NCI-H128 (cell line): ENCODE data around the gene SYT1.

ENCODE experiments used
- DNase-seq: peaks from one replicate; lab custom pipeline; 2025; ENCODE audit not compliant: unreplicated experiment; lab: John Stamatoyannopoulos, UW

SYT1 gene

GRCh38 chr12:79055926-79056674 is 191.5 kb downstream of the SYT1 start:
- no peak for DNase-seq

DNA sequence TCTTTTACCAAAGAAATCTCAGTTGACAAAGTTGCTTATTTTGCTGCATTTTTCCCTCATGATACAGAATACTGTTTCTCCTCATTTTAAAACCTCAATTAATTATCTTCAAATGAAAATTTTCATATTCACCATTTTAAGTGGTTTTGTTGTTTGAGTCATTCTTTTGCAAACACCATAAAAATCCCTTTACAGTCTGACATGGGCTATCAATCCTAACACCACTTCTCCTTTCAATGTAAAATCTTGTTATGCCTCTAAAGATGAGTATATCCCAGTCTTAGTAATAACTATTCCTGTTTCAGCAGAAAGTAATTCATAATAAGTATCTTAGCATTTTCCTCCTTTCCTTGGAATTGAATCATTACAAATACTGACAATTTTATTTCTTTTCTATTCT is 192.2 kb downstream of the SYT1 start:
- DNase-seq = no peak

GRCh38 chr12:79057540-79057939 is 193.0 kb downstream of the SYT1 start:
- DNase-seq = no peak

GRCh38 chr12:79058342-79058741 is 193.8 kb downstream of the SYT1 start:
- DNase-seq = no peak

DNA sequence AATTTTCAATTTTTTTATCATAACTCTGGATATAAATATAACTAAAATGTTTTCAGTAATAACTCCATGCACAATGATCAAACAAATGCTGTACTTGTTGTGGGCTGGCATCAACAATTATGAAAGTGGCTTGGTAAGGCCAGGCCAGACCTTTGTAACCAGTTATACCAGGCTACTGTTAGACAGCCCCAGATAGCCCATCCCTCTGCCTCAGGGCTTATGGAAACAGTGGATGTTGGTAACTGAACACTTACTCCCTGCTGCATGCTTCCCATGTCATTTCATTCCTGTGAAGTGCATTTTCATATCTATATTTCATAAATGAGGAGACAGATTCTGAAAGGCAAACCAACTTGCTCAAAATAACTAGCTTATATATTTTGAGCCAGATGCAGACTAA is 195.0 kb downstream of the SYT1 start:
- DNase-seq = no peak

DNA sequence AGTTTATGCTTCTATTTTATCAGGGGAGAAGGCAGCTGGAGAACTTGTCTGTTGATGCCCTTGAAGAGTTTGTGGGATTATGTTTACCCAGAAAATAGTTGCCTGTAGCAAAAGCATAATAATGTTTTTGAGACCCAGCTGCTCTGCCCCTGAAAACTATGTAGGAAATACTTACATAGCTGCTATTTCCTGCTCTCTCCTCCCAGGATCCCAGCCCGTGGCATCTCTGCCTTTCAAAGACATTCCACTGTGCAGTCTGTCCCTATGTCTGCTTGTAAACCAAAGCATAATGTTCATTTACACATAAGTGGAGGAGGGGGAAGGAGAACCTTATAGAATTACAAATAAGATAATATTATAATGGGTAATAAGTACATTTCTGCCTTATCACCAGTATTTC is 198.7 kb downstream of the SYT1 start:
- no peak for DNase-seq

DNA sequence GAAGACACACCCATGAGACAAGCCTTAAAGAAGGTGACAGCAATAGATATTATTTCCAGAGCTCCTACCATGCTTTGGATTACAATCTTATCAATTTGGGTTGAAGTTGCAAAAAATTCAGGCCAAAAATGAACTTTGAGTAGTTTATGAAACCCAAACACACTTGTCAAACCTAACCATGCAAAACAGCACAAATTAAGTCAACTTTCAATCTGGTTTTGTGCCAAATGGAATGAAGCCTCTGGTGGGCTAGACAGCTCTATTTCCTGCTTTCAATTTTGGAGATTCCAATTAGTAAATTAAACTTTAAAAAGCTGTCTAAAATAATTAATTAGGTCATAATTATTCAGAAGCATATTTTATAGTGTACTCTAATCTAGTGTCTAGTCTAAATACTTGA is 203.4 kb downstream of the SYT1 start:
- DNase-seq = no peak

GRCh38 chr12:79069009-79069408 is 204.4 kb downstream of the SYT1 start:
- DNase-seq = no peak

GRCh38 chr12:79071498-79071897 is 206.9 kb downstream of the SYT1 start:
- no peak for DNase-seq

DNA sequence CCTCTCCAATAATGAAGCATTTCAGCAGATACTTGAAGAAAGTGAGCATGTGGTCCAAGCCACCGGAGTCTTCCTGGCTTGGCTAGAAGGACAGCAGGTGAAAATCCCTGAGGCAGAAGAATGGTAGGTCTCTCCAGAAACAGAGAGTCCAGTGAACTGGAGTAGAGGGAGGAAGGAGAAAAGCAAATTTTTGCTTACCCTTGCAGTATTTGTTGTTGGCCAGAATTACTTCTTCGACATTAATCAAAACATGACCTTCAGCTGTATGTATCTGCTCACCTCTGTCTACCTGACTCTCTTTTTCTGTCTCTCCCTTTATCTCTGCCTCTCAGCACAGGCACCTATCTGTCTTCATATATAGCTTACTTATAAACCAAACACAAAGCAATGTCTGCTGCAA is 208.9 kb downstream of the SYT1 start:
- DNase-seq = no peak

DNA sequence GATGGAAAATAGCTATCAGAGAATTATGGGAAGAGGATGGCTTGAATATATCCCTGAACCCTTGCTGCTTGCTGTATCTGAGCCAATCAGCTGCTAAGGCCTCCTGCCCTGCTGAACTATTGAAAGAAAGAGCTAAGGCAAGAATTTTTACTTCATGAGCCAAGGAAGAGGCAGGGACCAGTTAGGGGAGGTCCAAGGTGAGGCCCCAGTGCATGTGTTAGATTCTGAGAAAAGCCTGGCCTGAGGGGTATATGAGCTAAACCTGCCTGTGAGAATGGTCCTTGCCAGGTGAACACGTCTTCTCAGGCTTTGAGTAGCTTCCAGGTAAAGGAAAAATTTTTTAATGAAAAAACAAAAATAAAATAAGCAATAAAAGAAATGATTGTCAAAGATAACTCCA is 218.0 kb downstream of the SYT1 start:
- no peak for DNase-seq

DNA sequence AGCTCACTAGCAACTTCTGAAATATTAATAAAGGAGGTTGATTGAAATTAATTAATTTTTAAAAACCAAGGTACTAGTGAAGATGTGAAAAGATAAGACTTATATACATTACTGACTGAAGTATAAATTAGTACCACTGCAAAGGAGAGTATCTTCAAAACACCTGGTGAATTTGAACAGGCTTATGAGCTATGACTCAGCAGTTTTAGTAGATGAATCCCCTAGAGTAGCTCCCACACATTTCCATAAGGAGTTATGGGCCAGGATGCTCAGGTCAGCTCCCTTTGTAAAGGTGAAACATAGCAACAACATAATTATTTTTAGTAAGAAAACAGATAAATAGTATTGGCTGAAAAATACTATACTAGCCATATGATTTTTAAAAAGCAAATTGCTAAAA is 218.6 kb downstream of the SYT1 start:
- DNase-seq = no peak

- no peak for DNase-seq
These were observed 220.6 kb downstream of the SYT1 start for GRCh38 chr12:79085106-79085682.

- no peak for DNase-seq
These were observed 222.1 kb downstream of the SYT1 start for GRCh38 chr12:79086541-79087296.

GRCh38 chr12:79098530-79098929 is 234.0 kb downstream of the SYT1 start:
- no peak for DNase-seq

- DNase-seq = no peak
These were observed 244.4 kb downstream of the SYT1 start for GRCh38 chr12:79108962-79109361.

DNA sequence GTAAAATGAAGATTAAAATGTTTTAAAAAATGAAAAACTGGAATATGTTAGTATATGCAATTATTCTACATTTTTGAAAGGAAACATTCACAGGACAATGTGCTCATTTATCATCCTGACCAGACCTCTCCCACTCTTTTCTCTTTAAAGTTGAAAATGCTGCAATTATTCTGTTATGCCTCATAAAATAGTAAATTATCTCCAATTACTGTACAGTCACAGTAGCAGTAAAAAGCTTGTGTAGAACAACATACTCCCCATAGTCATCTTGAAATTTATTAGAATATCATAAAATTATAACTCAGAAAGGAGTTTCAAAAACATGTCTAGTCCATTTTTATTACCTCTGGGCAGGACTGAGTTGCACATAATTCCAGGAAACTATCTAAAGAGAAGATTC is 250.3 kb downstream of the SYT1 start:
- DNase-seq = no peak

- no peak for DNase-seq
These were observed 251.2 kb downstream of the SYT1 start for GRCh38 chr12:79115743-79116142.

DNA sequence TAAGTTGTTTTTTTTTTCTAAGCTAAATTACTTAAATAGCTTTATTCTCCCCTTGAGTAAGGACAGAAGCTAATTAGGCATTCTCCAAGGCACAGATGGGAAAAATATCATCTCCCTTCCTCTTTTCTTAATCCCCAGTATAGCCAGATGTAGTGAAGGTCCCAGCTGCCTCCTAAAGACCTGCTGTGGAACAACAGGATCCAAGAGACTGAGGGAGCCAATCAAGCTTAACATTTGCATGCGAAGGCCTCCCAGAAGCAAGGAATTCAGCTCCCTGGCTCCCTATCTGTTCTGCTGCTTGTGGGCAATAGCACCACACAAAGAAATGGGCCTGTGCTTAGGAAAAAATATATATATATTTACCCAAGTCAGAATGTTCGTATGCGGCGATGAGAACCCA is 255.2 kb downstream of the SYT1 start:
- no peak for DNase-seq

- DNase-seq = no peak
These were observed 256.9 kb downstream of the SYT1 start for GRCh38 chr12:79121486-79121885.

DNA sequence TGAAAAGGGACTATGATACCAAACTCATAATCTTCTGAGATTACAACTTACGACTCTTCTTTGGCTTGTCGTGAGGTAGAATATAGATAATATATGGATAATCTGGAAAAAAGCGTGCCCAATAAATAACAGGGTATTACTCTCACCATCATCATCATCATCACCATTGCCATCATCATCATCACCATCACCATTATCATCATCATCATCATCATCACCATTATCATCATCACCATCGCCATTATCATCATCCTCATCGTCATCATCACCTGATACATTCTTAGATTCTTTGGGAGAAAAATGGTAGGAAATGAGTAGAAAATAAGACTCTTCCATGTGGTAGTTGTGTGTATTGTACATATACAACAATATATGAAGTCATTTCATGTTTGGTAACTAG is 259.8 kb downstream of the SYT1 start:
- DNase-seq = no peak

DNA sequence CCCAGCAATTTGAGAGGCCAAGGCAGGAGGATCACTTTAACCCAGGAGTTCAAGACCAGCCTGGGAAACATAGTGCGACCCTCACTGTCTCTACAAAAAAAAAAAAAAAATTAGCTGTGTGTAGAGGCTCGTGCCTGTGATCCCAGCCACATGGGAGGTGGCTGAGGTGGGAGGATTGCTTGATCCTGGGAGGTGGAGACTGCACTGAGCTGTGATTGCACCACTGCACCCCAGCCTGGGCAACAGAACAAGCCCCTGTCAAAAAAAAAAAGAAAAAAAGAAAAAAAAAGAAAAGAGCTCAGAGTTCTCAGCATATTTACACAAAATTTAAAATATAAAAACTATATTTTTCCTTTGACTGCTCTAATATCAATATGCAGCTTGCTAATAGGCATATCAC is 260.8 kb downstream of the SYT1 start:
- DNase-seq = no peak
